GM21526 (cell line): ENCODE results near the gene PIP5K1C.

Experiments
- ATAC-seq: cut with Tn5 transposase; IDR thresholded peaks from one replicate; pipeline ENCODE4 v1.9.1; 2021; ENCODE audit warnings: moderate library complexity; ENCODE audit not compliant: unreplicated experiment, low FRiP score

PIP5K1C gene

DNA sequence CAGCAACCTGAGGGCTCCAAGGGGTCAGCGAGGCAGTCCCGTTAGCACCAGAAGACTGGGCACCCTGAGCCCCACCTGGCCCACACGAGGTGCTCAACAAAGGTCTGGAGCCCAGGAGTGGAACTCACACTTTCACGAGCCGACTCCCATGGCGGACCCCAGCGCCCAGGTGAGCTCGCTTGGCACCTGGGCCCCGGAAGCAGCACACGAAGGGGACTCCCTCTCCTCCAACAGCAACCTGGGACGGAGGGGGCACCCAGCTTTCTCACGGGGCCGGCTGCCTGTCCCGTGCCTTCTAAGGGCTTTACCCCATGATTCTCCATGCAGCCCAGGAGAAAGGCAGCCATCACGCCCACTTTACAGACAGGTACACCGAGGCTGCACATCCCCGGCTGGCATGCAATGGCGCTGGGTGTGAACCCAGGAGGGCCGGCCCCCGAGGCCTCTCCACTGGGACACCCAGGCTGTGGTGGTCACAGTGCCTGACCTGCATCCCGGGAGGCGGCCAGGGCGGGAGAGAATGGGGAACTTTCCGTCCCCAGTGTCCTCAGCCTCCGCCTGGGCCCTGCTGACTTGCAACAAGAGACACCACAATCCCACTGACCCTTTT is 5.0 kb downstream of the PIP5K1C start:
- no peak for ATAC-seq

DNA sequence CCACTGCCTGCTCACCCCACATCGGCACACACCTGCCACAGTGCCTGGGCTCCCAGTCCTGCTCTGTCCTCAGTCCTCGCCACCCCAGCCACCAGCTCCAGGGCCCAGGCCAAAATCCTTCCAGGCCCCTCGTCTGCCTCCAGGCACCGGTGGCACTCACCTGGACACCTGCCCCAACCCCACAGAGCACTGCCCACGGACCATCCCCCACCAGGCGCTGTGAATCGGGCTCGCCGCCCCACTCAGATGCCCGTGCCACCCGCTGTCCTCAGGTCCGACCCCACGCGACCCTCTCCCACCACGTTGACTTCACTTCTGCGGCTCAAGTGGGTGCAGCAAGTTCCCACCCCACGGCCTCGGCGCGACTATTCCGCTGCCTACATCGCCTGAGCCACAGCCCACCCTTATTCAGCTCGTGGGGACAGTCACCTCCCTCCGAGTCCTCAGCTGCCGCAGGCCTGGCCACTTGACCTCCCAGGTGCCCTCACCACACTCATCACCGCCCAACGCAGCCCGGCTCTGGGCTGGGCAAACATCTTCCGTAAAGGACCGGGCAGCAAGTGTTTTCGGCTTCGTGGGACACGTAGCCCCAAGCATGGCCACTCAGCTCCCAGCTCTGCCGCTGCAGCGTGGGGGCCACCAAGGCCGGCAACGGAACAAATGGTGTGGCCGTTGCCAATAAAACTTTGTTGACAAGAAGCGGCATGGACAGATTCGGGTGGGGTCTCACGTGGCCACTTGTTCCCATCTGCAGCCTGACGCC is 5.7 kb downstream of the PIP5K1C start:
- ATAC-seq, result no peak

DNA sequence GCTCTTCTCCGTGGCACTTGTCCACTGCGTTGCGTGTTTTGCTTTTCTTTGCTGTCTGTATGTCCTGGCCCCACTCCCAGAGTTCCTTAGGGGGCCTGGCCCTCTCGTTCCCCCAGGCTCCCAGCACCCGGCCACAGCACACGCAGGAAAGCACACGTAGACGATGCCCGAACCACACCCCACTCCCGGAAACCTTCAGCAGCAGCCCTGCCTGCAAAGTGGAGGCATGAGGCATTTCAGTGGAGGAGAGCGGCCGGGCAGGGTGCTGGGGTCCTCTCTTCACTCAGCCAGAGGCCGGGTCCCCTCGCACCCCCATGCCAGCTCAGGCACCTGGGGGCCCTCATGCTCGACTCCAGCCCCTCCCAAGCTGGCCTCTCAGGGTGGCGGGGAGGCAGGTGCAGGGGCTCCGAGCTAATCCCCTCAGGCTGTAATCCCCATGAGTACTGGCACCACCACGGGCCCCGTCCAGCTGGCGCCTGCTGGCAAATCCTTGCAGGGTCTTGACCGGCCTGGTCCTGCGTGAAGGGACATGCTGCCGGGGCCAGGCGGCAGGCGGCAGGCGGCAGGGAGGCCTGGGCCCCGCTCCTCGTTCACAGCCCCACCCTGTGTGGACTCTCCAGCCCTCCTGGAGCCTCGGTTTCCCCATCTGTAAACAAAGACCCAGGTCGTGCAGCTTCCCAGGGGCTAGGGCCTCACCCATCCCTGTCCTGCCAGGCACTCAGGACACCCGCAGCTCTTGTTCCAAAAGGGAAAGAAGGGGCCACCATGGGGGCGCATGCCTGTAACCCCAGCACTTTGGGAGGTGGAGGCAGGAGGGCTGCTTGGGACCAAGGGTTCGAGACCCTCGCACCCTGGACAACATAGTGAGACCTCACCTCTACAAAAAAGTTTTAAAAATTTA is 7.0 kb downstream of the PIP5K1C start:
- no peak for ATAC-seq

DNA sequence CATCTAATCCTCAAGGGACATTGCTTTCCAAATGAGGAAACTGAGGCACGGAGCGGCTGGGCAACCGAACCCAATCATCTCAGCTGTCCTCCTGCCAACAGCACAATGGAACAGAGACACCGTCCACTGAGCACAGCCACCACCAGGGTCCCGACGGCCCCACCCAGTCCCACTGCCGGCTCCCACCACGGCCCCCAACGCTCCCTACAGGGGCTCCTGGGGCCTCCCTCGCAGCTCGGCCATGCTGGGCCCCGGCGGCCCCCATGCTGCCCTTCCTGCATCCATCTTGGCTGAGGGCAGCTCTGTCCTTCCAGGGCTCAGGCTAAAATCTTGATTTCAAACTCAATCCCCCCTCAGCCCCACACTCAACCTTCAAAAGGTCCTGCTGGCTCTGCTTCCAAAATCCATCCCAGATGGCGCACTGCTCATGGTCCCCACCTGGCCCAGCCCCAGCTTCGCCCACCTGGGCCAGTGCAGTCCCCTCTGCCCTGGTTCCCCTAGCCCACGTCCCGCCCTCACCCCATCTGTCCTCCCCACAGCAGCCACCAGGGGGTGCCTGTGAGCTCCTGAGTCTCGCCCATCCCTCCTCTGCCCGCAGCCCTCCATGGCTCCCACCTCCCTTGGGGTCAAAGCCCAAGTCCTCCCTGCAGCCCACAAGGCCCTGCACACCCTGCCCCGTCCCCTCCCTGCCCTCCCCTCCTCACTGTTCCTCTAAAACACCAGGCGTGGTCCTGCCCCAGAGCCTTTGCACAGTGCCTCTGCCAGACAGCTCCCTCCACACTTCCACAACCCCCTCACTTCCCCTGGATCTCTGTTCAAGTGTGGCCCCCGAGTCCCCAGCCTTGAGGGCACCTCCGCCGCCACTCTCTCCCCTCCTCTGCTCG is 7.9 kb downstream of the PIP5K1C start:
- no peak for ATAC-seq

DNA sequence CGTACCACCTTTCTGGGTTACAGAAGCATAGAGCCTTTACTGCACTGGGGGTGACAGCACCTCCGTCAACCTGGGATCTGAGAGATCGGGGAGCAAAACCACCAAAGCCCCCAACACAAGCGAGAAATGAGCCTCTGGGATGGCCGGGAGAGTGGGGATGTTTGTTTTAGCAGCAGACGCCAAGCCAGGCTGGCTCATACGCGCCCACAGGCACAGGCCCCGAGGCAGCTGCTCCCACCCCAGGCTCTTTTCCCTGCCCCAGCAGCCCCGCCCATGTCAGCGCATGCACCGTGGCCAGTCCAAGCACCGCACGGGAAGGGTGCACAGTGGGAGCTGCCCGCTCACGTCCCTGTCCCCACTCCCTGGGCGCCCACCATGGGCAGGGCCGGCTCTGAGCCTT is 8.5 kb downstream of the PIP5K1C start:
- no peak for ATAC-seq

DNA sequence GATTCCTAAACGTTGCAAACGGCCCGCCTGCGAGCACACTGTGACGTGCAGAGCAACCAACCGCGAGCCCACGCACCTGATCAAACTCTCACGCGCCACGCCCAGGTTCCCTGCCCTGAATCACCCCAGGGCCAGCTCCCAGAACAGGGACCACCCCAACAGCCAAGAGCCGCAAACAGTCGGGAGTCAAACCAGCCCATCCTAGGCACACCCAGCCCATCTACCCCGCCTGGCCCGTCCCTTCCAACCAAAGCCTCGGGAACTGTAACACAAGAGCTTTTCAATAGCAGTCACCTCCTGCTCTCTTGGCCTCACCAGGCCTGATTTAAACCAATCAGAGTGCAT is 8.9 kb downstream of the PIP5K1C start:
- no peak for ATAC-seq

DNA sequence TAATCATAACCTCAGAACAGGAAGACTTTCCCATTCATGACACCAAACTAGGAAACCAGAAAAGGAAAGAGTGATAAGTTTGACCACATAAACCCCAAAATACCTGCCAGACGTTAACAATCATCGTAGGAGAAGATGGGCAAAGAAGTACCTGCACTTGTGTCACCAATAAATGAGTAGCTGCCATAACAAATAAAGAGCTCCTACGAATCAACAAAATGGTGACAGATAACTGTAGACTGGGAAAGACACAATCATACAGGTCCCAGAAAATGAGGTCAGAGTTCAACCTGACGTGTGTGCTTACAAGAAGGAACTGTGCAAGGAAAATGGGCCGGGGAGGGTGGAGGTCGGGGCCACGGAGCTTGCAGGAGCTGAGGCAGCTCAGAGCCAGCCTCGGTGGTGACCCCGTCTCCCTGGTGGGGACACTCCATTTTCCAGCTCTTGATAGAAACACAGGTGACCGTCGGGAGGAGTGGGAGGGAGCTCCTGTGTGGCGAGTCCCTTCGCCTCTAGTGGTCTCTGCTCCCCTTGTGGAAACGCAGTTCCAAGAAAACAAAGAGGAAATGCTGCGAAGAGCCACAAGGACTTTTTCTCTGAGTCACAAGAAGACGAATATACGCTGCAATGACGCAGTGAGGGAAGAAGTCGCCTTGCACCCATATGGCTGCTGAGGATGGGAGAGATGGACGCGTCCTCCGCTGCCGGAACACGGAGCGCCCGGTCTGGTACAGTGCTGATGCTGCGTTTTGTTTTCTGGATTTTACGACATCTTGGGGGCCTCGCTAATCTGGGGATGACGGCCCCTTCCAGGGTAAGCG is 9.5 kb downstream of the PIP5K1C start:
- ATAC-seq, result no peak

DNA sequence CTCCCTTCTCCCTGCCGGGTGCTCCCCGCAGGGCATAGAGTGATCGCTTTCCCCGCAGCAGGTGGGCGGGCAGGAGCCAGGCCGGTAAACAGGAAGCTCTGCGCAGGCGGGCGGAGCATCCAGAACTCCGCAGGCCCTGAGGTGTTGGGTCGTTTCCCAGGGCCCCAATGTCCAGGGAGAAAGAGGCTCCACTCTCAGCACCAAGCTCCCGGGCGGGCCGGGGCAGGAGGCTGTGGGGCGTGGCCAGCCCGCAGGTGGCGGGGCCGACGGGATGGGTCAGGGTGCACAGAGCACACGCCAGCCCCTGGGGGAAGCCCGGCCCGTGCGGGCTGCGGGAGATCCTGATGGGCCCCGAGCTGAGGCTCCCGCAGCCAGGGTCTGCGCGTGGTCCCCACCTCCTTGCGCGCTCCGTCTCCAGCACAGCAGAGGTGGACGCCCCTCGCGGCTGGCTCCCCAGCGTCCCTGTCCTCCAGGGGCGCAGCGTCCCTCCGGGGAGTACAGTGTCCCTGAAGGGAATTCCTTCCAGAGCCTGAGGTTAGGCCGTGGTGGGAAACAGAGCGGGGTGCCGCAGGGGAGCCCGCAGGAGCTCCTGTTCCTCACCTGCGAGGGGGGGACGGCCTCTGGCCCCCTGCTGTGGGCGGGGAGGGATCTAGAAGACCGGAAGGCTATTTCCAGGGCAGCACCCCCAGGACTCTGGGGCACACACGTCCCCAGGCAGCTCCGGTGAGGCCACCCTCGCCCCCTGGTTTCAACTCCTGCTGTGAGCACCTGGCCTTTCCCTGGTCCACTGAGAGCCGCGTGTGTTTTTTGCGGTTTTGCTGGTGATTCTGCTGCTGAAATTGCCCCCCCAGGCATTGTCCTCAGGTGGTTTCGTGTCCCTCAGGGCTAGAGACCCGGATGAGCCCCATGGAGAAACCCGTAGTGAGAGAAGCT is 12.2 kb downstream of the PIP5K1C start:
- ATAC-seq, result no peak

DNA sequence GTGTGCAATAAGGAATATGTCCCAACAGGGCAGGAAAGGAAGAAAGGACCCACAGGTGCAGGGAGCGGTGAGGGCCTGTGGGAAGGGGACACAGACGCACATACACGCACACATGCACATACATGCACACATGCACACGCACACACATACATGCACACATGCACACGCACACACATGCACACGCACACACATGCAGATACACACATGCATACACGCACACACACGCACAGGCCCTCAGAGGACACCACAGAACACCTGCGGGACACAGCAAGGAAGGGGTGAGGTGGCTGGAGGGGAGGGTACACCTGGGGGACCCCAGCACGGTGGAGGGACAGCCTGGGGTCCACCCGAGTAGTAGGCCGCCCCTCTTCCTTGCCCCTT is 12.9 kb downstream of the PIP5K1C start:
- ATAC-seq, result no peak

DNA sequence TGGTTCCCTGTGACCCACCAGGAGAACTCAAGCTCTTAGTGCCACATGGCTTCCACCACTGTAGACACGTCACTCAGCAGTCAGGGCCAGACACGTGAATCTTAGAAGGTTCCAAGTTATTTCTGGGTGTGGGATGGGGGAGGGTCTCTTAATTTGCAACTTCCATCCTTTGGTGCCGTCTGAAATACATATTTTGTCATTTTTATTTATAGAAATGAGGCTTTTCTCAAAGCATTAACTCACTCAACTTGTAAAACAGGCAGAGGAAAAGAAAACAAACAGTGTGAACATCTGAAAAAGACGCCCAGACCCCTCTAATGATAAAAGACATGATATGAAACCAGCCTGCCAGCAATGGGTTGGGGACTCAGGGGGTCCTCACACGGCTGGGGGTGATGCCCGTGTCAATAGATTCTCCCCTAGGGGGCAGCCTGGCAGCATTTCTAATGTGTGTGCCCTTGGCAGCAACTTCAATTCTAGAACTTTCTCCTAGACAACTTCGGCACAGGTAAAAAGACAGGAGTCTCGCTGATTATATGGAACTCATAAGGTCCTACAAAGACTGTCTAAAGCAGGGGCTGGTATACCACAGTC is 15.4 kb downstream of the PIP5K1C start:
- ATAC-seq, result no peak

DNA sequence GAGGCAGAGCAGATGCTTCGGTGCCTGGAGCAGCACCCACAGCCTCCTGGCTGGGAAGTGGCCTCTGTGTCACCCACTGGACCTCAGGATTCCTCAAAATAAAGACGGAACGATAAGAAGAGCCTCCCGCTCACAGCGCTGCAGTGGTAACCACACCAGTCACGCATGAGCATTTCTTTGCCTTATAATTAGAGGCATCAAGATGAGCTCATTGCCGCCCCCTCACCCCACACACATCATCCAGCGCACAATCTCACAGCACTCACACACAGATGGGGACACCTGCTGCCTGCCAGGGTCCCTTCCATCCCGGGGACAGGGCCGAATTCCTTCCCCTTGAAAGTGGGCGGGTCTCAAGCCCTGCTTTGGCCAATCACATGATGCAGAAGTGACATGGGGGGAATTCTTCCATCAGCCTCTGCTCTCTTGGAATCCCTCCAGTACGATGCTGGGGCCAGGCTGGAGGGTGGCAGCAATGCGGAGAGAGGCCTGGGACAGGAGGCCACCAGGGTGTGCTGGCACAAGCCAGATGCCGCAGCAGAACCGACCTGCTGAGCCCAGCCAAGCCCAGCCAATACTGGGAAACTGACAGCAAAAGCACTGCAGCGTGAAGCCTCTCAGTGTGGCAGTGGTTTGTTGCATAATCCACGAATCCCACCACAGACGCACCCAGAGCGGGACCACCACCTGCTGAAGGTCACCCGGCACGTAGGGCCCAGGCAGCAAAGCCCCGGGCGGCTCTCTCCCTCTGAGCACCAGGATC is 16.0 kb downstream of the PIP5K1C start:
- ATAC-seq, result no peak

DNA sequence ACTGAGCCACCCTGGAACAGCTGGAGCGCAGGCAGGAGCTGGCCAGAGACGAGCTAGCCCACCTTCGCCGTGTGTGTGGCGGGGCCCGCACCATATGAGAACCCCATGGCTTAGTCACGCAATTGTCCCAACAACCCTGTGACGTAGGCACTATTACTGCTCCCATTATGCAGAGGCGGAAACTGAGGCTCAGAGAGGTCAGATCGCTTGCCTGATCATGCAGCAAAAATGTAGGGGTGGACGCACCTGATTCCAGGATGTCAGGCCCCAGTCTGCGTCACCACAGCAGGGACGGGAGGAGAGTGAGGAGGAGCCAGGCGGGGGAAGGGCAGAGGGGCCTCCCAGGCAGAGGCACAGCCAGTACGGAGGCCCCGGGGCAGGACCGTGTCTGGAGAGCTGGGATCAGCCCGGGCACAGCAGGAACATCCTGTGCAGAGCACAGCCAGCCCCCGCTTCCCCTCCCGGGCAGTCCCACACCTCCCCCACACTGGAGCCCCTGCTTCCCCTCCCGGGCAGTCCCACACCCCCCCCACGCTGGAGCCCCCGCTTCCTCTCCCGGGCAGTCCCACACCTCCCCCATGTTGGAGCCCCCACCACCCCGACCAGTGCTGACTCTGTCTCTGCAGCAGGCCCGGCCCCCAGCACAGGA is 16.7 kb downstream of the PIP5K1C start:
- ATAC-seq, result no peak

DNA sequence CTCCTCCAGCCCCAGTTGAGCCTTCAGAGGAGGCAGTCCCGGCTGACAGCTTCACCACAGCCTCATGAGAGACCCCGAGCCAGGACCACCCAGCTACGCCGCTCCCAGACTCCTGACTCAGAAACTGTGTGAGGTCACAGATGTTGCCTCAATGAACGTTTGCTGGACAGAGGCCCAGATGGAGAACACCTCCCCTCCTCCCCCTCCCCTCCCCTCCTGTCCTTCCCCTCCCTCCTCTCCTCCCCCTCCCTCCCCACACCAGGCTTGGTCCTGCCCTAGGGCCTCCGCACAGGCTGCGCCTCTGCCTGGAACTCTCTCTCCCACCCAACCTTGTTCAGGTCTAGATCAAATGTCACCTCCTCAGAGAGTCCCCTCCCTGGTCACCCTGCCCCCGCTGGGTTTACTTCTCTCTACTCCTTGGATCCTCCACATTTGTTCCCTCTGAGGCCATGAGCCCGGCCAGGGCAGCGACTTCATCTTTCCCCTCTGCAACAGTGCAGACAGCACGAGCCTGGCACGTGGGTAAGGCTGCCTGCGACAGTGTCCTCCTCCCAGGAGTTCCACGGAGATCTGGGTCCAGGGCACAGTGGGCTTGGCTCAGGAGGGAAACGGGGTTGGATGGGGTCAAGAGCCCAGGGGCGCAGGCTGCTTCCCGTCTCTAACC is 17.4 kb downstream of the PIP5K1C start:
- ATAC-seq, result no peak

DNA sequence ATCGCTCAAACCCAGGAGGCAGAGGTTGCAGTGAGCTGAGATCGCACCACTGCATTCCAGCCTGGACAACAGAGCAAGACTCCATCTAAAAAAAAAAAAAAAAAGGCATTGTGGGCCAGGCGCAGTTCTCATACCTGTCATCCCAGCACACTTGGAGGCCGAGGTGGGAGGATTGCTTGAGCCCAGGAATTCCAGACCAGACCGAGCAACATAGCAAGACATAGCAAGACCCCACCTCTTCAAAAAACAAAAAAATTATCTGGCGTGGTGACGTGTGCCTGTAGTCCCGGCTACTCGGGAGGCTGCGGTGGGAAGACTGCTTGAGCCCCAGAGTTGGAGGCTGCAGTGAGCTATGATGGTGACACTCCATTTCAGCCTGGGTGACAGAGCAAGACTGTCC is 18.0 kb downstream of the PIP5K1C start:
- ATAC-seq, result no peak

DNA sequence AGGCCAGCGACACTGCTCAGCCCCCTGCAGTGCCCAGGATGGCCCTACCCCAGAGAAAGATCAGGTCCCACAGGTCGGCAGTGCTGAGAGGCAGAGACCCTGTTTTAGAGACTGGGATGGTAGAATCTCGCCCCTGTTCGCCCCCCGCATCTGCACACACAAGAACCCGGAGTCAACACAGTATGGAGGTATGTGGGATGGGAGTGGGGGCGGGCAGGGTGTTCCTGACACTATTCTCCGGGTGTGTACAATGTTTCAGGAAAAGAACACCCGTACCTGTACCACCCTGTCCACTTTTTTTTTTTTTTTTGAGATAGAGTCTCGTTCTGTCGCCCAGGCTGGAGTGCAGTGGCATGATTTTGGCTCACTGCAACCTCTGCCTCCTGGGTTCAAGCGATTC is 19.3 kb downstream of the PIP5K1C start:
- ATAC-seq, result no peak

DNA sequence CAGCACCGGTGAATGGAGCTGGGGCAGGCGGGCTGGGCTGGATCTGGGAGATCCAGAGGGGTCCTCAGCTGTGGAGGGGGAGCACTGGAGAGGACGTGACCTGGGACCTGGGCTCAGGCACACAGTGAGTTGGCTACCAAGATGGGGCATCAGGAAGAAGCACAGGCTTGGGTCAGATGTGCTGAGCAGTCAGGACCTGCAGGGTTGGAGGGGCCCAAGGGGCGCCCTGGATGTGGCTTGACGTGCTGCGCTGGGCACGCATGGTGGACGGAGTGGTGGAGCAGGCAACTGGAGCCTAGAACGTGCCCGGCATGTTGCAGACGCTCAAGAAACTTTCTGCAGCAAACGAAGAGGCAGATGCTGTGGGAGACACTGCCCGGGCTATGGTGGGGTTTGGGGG is 20.7 kb downstream of the PIP5K1C start:
- ATAC-seq, result no peak

DNA sequence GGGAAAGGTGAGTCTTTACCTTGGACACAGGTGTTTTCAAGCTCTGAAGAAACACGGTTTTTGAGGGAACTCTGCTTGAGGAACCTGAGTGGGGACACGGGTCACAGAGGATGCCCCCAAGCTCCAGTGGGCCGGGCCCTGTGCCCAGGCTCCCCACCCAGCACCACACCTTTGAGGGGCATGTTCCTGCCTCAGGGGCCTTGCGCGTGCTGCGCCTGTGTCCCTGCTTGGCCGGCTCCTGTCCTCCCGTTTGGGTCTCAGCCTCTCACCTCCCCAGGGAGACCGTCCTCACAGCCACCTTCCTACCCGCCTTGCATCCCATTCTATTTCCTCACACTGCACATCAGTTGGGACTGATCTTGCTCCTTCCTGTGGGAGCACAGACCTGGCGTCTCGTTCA is 21.1 kb downstream of the PIP5K1C start:
- no peak for ATAC-seq
